HG02852 (cell line): ENCODE measurements around the gene RBFOX2.

ENCODE experiments used
- ATAC-seq: cut with Tn5 transposase; IDR thresholded peaks from one replicate; pipeline ENCODE4 v1.9.1; 2021; ENCODE audit warnings: mild to moderate bottlenecking, moderate library complexity; ENCODE audit not compliant: unreplicated experiment

The RBFOX2 gene

DNA sequence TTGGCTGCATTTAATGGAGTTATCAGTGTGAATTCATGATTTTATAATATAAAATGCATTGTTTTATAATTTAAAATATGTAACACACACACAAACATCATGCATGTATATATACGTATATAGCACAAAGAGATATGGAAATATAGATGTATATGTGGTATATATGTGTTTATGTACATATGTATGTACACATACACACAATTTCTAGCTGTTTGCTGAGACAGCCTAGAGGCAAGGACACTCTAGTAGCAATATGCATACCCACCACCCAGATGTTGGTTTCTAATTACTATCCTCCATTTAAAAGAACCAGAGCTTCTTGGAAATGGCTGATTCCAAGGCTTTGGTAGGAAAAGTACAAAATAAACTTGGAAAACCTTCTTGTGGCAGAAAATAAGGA lies 50.4 kb downstream of the RBFOX2 start:
- ATAC-seq: no peak

DNA sequence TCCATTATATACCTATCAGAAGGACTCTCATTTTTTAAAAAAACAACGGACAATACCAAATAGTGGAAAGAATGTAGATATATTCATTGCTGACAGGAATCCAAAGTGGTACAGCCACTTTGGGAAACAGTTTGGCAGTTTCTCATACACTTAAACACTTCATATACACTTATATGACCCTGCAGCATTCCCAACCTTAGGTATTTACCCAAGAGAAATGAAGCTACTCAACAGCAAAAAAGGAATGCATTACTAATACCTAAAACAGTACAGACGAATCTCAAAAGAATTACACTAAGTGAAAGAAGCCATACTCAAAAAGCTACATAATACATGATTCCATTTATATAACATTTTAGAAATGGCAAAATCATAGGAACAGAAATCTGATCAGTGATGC lies 51.5 kb downstream of the RBFOX2 start:
- no peak for ATAC-seq

DNA sequence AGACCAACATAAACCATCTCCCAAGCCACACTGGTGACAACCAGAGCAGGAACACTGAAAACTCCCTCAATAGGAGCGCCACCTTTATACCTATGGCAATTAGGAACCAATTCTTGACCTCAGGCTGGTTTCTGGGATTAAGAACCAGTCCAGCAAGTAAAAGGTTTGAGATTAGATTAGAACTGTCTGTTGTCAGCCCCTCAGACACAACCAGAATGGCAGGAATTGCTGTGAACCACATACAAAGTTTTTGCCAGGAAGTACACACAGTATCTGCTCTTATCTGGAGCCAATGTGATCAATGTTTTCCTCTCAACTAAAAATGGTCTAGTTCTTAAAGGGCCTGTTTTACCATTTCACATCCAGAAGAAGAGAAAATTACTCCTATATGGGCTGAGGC lies 55.2 kb downstream of the RBFOX2 start:
- ATAC-seq: no peak

DNA sequence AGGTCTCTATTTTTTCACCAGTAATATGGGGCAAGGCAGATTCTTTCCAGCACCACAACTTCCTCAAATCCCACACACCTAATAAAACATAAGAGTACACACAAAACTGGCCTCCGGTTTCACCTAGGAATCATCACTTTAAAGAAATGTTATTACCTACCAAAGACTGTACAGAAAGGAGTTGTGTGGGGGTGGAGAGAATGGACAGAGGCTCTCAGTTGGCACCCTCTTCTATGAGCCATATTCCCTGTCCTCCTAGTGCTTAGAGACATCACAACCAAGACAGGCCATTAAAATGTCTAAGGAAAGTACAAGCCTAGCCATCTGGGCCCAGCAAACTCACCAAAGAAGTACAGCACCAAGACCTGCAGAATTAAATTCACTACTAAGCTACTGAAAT lies 56.1 kb downstream of the RBFOX2 start:
- no peak for ATAC-seq

DNA sequence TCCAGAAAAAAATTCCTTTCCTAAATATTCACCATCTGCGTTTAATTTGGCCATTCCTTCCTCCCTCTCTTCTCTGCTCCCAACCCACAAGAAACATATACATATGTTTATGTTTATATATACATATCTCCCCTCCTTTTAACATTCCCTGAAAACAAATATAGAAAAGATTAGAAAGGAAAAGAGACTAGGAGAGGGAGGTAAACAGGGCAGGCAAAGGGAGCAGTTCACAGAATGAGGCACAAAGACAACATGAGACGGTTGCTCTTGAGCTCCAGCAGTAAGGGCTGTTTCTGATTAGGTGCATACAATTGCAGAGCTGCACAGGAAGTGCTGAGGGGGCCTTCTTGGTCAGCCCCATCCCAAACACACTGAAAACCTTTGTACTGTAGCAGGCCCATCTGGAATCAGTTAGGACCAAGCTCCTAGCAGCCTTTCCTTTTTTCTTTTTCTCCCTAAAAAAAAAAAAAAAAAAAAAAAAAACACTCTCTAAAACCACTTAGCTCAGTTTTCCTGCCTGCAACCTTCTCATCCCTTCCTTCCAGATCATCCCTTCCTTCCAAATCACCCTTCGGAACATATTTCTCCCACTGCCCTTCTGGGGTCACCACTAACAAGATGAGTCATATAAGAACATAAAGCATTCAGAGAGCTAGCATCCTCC lies 57.0 kb downstream of the RBFOX2 start:
- no peak for ATAC-seq

DNA sequence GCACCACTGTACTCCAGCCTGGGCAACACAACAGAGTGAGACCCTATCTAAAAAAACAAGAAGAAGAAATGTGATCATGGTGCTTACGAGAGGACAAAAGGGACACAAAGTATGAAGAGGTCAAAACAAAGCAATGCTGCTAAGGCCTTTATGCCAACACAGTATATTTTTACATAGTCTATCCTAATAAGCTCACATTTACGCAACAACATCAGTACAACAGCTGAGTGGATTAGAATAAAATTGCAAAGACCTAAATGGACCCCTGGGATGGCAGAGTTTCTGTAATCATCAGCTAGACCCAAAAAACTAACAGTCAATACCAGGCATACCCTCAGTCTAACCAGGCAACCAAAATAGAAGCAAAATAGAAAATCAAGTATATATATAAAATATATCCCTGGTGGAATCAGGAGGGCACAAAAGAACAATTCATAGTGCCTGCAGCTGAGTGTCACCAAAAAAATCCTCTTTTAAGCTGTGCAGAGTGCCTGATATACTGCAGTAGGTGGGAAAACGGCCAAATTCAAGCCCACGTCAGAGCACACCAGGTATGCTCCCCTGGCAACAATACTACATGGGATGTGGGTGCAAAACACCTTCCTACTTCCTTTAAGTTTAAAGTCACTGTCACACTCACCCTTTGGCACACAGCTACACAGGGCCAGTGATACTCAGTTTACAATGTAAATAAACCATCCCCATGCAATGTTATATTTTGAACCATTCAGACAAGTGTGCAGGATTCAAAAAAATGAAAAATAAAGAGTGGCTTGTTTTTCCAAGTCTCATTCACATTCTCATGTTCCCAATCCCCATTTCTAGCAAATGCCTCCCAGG lies 57.8 kb downstream of the RBFOX2 start:
- ATAC-seq: no peak

DNA sequence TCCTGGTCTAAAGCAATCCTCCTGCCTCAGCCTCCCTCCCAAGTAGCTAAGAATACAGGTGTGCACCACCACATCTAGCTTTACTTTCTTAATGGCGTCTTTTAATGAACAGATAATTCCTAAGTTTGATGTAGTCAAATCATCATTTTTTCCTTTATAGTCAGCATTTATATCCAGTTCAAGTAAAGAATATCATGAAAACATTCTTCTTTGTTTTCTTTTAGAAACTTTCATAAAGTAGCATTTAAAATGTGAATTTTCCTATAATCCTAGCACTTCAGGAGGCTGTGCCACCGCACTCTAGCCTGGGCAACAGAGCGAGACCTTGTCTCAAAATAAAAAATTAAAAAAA lies 61.6 kb downstream of the RBFOX2 start:
- no peak for ATAC-seq

DNA sequence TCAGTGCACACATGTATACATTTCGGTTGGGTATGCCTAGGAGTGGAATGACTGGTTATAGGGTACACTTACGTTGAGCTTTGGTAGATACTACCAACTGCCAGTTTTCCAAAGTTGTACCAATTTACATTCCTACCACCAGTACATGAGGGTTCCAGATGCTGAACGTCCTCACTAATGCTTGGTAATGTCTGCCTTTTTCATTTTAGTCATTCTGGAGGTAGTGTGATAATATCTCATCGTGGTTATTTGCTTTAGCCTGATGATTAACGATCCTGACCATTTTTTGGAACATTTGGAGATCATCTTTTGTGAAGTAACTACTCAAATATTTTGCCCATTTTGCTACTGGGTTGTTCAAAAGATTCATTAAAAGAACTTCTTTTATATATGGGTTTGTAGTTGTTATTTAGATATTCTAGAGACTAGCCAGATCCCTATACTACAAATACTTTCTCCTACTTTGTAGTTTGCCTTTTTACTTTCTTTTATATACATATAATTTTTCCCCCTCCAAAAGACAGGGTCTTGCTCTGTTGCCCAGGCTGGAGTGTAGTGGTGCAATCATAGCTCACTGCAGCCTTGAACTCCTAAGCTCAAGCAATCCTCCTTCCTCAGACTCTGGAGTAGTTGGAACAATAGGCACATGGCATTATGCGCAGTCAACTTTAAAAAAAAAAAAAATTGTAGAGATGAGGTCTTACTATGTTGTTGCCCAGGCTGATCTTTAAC lies 62.1 kb downstream of the RBFOX2 start:
- ATAC-seq: no peak

DNA sequence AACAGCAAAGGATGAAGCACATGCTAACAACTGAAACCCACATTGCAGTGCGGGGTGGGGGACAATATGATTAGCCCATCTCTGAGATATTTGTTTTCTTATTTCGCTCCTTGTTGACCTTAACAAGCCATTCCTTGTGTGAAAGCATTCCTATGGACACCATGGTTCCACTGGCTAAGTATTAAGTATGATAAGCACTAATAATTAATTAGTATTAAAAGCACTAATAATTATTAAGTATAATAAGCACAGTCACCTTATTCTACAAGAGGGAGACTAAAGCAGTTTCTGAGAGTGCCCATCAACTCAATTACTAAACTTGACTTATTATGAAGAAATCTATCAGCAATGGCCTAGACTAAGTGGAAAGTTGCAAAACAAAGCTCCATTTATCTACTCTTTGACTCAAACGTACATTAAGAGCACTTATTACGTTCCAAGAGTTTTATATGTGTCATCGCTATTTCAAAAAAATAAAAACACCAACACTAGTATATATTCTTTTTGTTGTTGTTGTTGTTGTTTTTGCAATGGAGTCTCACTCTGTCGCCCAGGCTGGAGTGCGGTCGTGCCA lies 65.3 kb downstream of the RBFOX2 start:
- no peak for ATAC-seq

DNA sequence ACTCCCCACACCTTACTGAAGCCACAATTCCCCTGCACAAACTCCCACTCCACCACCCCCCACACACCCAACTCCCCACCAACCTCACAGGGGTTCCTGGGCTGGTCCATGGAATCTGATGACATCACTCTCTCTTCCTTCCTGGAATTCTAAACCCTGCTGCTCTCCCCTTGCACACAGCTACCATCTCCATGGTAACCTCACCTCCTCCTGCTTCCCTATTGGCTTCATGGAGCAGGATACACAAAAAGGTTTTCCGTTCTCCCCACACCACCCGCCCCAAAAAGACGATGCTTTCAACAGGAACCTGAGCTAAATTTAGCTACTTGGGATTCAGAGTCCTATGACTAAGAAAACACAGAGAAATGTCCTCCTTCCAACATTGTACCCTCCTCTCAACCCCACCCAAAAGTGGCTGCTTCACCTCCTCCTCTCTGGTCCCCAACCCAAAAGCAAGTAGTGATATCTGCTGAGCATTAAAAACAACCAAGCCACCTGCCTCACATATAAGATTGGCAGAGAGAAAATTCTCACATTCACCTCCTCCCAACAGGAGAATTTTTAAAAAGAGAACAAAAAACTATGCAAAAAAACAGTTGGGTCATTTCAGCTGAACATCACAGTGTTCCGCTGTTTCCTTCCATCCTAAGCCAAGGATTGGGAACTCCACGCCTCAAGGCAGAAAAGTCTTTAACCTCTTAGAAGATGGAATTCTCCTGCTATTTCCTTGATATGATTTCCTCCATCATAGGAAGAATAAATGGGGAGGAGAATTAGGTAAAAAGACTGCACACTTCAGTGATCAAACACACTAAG lies 66.9 kb downstream of the RBFOX2 start:
- ATAC-seq: no peak

DNA sequence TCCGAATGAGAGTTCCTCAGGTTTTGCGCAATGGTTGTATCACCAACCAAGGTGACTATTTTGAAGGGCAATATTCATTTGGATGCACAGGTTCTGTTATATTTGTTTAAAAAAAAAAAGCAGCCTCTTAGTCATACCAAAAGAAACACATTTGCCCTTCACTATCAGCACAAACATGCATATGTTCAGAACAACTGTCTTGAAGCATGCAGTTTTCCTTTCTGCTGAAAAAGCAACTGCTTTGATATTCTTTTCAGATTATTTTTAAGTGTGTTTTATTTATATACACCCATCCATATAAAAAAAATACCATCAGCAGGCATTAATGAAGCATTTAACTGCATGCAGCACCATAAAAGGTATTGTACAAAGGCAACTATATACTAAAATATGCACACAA lies 67.8 kb downstream of the RBFOX2 start:
- no peak for ATAC-seq

DNA sequence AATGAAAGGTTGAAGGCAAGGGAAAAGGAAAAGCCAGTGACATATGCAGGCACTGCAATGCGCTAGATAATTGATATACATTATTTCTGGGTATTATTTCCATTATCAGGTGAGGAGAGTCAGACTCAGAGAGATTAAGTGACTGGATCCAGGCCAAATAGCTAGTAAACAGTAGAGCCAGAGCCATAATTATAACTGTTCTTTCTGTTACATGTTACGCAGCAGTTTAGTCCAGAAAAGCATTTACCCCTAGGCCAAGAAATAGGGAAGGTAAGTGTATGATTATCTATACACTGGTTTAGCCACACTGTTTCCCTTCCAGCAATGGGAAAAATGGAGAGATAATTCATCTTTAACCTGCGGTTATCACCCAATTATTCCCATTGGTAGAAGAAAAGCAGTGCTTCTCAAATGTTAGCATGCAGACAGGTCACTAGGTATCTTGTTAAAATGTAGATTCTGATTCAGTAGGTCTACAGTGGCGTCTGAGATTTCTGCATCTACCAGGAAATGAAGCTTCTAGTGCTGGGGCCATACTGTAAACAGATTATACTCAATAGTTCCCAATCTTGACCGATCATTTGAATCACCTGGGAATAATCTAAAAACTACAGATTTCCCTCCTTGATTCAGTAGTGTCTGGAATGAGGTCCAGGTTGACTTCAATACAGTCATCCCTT lies 69.4 kb downstream of the RBFOX2 start:
- ATAC-seq: no peak

DNA sequence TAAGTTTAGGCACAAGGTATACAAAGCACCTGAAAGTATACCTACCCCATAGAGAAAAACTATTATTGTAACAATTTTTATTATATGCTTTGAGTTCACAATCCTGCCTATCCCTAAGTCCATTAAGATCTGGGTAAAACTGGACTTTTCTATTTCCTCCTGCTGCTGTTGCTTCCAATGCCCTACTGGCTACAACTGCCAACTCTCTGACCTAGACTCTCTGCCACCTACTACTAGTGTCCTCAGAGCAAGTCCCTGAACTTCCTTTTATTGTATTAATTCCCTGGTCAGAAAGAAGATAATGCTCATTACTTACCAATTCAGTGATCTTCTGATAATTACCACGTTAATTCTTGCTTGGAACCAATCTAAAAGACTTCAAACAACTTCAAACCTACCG lies 70.3 kb downstream of the RBFOX2 start:
- ATAC-seq: no peak

DNA sequence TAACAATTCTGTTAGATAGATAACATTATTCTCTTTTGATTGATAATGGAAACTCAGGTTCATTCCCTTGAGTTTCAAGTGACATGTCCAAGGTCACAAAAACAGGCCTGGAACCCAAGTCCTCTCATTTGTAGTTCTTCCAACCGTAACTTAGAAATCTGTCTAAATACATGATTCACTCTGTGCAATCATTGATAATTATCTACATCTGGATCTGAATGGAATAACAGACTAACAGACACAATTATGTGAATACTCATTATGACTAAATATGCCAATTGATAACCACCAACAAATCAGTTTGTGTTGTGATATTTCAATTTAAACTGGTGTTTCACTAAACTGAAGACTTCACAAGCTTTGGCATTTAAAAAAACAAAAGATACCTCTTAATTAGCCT lies 71.0 kb downstream of the RBFOX2 start:
- no peak for ATAC-seq

DNA sequence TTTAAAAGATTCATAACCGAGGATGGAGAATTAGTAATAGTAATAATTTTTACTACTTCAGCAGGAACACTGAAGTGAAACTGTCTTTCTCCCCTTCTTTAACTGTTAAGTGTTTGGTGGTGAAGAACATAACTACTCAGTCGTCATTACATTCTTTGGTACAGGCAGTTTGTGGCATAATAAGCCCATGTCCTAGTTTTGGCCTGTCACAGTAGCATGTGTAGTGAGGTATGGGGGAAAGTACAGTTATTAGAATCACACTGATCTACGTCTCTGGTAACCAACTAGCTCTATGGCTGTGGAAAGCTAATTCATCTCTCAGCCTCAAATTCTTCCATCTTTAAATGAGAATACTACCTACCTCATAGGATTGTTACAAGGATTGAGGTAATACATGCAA lies 71.8 kb downstream of the RBFOX2 start:
- no peak for ATAC-seq

DNA sequence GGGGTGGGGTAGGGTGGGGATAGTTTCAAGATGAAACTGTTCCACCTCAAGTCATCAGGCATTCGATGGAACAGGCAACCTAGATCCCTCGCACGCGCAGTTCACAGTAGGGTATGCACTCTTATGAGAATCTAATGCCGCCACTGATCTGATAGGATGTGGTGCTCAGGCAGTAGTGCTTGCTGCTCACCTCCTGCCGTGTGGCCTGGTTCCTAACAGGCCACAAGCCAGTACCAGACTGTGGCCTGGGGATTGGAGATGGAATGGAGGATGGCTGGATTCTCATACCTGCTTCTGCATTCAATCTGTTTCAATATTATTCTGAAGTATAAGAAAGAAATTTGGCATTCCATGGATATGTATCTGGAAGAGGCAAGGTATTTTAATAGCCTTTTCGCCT lies 73.1 kb downstream of the RBFOX2 start:
- ATAC-seq: no peak

DNA sequence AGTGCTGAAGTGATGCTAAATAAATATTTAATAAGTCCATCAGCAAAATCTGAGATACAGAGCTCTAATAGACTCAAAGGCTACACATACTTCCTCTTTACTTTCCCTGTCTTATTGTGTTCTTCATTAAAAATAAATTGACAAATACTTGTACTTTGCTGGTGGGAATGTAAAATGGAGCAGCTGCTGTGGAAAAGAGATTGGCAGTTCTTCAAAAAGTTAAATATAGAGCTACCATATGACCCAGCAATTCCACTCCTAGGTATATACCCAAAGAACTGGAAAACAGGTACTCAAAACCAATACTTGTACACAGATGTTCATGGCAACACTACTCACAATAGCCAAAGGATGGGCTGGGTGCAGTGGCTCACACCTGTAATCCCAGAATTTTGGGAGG lies 76.0 kb downstream of the RBFOX2 start:
- ATAC-seq: no peak

DNA sequence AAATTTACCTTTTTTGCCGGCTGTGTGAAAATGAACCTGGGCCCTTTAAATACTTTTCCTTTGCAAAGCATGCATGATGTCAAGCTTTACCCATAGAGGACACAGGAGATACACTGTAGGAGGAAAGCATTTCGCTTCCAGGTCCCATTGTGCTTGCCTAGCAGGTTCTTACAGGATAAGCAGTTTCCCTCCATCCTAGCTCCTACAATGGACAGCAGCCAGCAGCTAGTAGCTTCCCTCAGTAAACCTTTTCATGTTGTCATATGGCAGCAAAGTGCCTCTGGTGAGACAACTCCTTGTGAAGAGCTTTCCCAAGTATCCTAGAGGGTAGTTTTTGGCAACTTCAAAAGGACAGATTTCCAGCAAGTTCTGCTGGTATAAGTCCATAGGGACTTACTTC lies 78.4 kb downstream of the RBFOX2 start:
- no peak for ATAC-seq

DNA sequence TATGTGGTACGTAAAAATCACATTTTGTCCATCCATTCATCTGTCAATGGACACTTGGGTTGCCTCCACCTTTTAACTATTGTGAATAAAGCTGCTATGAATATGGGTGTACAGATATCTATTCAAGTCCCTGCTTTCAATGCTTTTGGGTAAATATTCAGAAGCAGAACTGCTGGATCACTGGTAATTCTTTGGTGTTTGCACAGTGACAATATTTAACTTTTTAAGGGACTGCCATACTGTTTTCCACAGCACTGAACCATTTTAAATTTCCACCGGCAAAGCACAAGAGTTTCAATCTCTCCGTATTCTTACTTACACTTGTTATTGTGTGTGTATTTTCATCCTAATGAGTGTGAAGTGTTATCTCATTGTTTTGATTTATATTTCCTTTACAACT lies 79.4 kb downstream of the RBFOX2 start:
- ATAC-seq: no peak

DNA sequence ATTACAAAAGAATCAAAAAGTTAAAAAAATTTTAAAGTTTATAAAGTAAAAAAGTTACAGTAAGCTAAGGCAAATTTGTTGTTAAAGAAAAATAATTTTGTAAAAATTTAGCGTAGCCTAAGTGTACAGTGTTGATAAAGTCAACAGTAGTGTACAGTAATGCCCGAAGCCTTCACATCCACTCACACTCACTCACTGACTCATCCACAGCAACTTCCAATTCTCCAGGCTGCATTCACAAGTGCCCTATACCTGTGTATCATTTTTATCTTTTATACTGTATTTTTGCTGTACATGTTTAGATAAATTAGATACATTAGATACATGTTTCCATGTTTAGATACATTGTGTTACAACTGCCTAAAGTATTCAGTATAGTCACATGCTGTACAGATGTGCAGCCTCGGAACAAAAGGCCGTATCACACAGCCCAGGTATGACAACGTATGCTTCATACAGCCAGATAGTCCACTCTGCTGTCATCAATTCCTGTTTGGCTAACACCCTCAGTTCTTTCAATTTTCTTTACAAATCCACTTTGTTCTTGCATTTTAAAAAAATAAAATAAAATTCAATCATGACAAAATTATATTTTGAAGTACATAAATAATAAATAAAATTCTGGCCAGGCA lies 80.7 kb downstream of the RBFOX2 start:
- ATAC-seq: no peak
